ENCODE measurements around the gene ESPN.

Gene ESPN

GRCh38 chr1:6499296-6499695, 74.7 kb downstream of the ESPN start:
- DNase-seq: no peak

- no peak for DNase-seq
Measured at GRCh38 chr1:6500544-6501278, 76.1 kb downstream of the ESPN start.

- no peak for DNase-seq
Measured at GRCh38 chr1:6501279-6501813, 76.8 kb downstream of the ESPN start.

- no peak for DNase-seq
Measured at GRCh38 chr1:6502000-6502891, 77.7 kb downstream of the ESPN start.

GRCh38 chr1:6503884-6504602, 79.5 kb downstream of the ESPN start:
- DNase-seq: no peak

GRCh38 chr1:6504887-6505286, 80.3 kb downstream of the ESPN start:
- DNase-seq: no peak

- DNase-seq: no peak
Measured at GRCh38 chr1:6505367-6506209, 81.0 kb downstream of the ESPN start.

GRCh38 chr1:6506210-6507036, 81.8 kb downstream of the ESPN start:
- no peak for DNase-seq

- DNase-seq: no peak
Measured at GRCh38 chr1:6507037-6507428, 82.5 kb downstream of the ESPN start.

GRCh38 chr1:6507461-6507911, 82.9 kb downstream of the ESPN start:
- no peak for DNase-seq

- no peak for DNase-seq
Measured at GRCh38 chr1:6508154-6508815, 83.7 kb downstream of the ESPN start.

GRCh38 chr1:6508816-6509189, 84.2 kb downstream of the ESPN start:
- DNase-seq: no peak

GRCh38 chr1:6509220-6509918, 84.8 kb downstream of the ESPN start:
- no peak for DNase-seq

- DNase-seq: no peak
Measured at GRCh38 chr1:6509919-6510291, 85.3 kb downstream of the ESPN start.

- no peak for DNase-seq
Measured at GRCh38 chr1:6510493-6510892, 85.9 kb downstream of the ESPN start.

Measured in fibroblast of skin of abdomen (primary cell).